ENCODE data around the gene PLXNC1.

DNA sequence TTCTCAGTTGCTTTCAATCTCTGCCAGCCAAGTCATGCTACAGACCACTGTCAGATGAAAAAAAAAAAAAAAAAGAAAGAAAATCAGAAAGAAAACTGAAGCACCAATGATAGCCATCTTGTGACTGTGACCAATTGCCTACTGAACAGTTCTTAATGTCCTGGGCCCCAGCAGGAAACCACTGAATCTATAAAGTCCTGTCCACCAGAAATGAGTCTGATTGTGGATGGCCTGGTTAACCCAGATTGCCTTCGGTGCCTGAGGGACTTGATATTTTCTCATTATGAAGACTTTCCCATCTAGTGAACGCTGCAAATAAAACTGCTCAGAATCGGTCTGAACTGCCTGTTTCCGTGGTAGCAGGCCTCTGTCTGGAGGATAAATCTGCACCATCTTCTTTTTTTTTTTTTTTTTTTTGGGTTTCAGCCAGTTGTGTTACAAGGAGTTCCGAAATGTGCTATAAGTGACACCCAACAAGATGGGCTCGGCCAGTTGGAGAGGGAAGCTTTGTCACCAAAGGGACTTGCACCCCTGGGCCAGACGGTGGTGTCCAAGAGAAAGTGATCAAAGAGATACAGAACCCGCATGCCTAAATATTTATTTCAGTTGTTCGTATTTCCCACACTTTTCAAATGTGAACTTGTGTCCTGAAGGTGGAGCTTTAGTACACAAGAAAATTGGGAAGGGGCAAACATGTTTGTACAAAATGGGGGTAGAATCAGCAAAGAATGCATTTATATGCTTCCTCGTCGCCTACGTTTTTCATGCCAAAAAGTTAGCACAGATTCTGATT is 3.0 kb upstream of the PLXNC1 start:
- TF ChIP-seq, protein P1, sequence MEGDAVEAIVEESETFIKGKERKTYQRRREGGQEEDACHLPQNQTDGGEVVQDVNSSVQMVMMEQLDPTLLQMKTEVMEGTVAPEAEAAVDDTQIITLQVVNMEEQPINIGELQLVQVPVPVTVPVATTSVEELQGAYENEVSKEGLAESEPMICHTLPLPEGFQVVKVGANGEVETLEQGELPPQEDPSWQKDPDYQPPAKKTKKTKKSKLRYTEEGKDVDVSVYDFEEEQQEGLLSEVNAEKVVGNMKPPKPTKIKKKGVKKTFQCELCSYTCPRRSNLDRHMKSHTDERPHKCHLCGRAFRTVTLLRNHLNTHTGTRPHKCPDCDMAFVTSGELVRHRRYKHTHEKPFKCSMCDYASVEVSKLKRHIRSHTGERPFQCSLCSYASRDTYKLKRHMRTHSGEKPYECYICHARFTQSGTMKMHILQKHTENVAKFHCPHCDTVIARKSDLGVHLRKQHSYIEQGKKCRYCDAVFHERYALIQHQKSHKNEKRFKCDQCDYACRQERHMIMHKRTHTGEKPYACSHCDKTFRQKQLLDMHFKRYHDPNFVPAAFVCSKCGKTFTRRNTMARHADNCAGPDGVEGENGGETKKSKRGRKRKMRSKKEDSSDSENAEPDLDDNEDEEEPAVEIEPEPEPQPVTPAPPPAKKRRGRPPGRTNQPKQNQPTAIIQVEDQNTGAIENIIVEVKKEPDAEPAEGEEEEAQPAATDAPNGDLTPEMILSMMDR (IDR thresholded peaks at IDR 0.05; ENCODE audit: low read length) = no peak
- TF ChIP-seq EZH2 (IDR thresholded peaks at IDR 0.05; ENCODE audit: borderline replicate concordance, low read length) = no peak

All from OCI-LY1 (cell line).